Stimulated activated CD4-positive, alpha-beta T cell treated with anti-CD3 and anti-CD28 coated beads, Interleukin-1b, Interleukin-23, amount 100 ng/mL, for 24 hours (primary cell): ENCODE results near the gene NPIPB9.
A peak's percentile ranks its signal among the peaks of the same experiment; 100 is the strongest.
"Not testable (repeated sequence)": the region's sequence is repeated elsewhere in the genome, so short reads cannot be mapped to it uniquely, and the experiment has no call there.

Experiments
- DNase-seq, 4 experiments: peaks; one replicate each; pipeline ENCODE4 v3.0.0-alpha.2; 2020; ENCODE audit warnings: low read depth in 4 of 4, low spot score in 1 of 4

NPIPB9 gene

GRCh38 chr16:28751487-28751886 lies at the start of gene NPIPB9:
TSS of gene NPIPB9 (plus strand) at chr16:28751787.
- not testable (repeated sequence) for DNase-seq

DNA sequence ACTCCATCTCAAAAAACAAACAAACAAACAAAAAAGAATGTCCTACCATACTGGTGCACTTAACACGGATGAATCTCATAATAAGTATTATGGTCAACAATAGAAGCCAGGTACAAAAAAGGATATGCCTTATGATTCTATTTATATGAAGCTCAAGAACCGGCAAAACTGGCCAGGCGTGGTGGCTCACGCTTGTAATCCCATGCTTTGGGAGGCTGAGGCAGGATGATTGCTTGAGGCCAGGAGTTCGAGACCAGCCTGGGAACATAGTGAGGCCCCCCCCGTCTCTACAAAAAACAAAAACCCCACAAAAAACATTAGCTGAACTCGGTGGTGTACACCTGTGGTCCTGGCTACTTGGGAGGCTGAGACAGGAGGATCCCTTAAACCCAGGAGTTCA lies 47.3 kb upstream of the NPIPB9 start:
- not testable (repeated sequence) for DNase-seq

DNA sequence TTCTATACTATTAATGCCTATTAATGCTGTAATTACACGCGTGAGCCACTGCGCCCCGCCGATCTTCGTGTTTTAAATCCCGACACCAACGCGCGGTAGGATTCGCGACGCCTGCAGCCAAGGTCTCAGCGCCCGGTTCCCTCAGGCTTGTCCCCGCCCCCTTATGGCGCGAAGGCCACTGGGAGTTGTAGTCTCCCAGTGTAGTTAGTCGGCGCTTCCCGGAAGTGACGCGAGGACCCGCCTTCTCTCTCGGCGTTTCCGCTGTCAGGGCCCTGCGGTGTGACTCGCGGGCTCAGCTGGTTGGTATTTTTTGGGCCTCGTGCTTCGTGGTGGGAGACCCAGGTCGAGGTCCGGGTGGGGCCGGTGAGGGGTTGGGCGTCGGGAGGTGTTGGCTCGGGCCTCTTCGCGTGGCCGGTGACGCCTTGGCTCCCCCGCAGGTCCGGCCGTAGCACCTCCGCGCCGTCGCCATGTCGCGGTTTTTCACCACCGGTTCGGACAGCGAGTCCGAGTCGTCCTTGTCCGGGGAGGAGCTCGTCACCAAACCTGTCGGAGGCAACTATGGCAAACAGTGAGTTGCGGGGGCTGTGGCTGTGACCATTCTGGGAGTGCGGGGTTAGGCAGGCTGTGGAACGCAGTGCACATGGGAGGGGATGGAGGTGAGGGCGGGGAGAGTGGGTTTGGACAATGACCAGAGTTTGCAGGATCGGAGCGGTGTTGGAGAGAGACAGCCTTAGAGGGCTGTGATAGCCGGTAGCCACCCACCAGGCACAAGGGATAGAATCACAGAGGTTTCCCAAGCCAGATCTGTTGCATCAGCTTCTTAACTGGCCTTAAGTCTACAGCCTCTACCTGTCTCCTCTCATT lies 40.1 kb upstream of the NPIPB9 start, which contains the start of gene EIF3C:
TSS of gene EIF3C (plus strand) at position 245 of the 864 bp plus-strand sequence. CDS start at position 468, 223 bp downstream.
- DNase-seq, result not testable (repeated sequence)

DNA sequence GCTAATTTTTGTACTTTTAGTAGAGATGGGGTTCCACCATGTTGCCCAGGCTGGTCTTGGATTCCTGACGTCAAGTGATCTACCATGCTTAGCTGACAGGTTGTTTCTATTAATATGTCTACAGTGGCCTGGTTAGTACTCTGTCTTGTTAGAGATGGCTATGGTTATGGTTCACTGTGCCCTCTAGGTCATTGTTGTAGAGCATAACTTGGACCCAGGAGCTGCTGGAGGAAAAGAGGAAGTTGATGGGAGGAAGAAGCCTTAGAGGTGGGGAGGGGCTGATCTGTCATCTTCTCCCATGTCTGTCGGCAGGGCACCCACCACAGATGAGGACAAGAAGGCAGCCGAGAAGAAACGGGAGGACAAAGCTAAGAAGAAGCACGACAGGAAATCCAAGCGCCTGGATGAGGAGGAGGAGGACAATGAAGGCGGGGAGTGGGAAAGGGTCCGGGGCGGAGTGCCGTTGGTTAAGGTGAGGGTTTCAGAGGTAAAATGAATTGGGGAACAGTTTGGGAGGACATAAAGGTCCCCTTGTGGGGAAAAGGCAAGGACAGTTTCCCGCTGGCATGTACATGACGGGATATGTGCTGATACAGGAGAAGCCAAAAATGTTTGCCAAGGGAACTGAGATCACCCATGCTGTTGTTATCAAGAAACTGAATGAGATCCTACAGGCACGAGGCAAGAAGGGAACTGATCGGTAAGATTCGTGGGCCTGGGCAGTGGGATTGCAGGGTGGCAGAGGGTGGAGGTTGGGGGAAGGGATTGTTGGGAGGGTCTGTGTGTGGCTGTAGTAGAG lies 28.5 kb upstream of the NPIPB9 start:
- DNase-seq, result not testable (repeated sequence)

DNA sequence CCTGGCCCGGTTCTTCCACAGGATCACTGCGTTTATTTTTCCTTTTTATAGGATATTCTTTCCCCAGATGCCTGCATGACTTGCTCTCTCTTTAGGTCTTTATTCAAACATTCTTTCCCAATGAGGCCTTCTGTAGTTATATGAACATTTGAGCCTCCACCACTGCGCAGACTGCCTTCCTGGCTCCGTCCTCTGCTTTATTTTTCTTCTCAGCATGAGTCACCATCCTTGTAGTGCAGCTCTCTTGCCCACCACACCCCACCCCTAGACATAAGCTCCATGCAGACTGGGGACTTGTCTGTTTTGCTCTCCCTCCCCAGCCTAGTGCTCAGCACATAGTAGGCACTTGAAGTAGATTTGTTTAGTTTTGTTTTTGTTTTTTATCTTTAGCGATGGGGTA lies 20.3 kb upstream of the NPIPB9 start:
- DNase-seq, result not testable (repeated sequence)

DNA sequence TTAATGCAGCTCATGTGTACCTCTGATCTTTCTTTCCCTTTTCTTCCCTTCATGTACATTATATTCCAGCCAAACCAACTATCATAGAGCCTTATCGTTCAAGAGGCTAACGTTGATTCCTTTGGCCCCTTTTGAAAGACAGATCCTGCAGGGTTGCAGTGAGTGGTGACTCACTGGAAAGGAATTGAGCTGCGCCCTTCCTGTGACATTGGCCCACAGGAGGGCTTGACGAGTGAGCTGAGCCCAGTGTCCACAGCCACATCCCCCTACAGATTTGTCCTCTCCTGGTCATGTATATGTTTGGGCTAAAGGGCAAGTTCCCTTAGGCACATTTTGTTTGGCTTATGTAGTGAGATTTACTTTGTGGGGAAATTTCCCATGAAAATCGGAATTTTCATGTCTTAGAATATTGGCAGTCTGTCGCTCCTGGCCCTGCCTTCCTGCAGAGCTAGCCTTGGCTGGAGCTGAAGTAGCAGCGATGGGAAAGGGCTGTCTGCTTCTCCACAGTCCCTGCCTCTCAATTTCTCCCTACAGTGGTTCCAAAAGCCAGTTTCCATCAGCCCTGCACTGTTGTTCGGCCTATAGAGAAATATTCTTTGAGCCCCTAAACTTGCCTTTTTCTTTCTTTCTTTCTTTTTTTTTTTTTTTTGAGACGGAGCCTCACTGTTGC lies 19.0 kb upstream of the NPIPB9 start:
- not testable (repeated sequence) for DNase-seq

GRCh38 chr16:28739787-28740186 lies 11.8 kb upstream of the NPIPB9 start:
- DNase-seq, result not testable (repeated sequence)

GRCh38 chr16:28740631-28741030 lies 11.0 kb upstream of the NPIPB9 start:
- not testable (repeated sequence) for DNase-seq

- DNase-seq, result not testable (repeated sequence)
Observed at GRCh38 chr16:28741295-28741694, 10.3 kb upstream of the NPIPB9 start.

GRCh38 chr16:28746618-28747350 lies 4.8 kb upstream of the NPIPB9 start:
- not testable (repeated sequence) for DNase-seq

DNA sequence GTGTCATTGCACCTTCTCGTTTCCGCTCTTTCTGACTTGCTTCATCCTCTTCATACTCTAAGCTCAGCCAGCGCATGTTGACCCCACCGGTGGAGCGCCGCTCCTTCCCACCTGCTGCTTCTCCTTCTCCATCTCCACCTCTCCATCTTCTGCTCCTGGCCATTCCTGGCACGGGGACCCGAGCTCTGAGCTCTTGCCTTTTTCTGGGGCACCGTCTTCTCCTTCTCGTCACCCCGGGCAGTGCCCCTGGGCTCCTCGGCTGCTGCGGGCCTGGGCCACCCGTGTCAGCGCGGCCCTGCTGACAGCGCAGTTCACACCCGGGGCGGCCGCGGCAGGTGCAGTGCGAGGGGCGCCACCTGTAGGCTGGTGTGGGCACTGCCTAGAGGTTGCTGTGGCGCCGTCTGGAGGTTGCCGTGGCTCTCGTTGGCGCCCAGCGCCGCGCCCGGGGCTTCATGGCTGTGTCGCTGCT lies 1.6 kb upstream of the NPIPB9 start:
- DNase-seq, result peak in 2 of 4 experiments; percentile 15 to 23

DNA sequence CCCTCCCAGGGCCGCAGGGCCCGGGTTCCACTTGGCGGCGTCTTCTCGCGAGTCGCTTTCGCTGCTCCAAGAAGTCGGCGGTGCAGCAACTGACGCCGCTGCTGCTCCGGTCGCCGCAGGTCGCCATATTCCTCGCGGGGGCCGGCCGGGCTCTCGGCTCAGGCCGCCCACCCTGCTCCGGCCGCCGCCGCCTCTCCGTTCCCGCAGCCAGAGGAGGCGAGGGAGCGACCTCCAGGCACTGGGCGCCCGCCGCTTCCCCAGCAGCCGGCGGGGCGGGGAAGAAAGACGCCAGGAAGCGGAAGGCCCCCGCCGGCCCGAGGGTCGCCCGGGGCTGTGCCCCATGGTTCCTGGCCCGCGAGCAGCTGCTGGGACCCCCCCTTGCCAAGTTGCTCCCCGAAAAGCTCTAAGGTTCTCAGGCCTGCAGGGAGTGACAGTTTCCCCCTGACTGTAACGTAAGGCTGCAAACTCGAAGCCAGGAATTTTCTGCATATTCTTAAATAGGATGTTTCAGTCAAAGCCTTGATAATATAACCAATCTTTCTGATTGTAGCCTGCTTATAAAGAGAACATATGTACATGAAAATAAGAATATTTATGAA lies 1.0 kb upstream of the NPIPB9 start:
- DNase-seq, result not testable (repeated sequence)

DNA sequence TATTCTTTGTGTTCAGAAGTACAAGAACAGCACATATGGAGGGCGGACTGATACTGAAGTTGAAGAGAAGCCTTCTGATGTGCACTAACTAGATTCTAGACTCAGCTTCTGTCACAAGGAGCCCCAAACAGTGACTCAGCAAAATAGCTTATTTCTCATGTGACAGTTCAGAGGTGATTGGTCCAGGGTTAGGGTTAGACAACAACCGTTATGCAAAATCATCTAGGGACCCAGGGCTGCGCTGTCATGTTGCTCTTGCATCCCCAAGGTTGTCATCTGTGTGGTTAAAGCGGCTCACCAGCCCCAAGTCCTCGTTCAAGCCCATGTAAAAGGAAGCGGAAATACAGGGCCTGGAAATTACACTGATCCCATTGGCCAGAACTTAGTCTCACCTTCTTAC lies 30.1 kb downstream of the NPIPB9 start:
- DNase-seq, result not testable (repeated sequence)

- not testable (repeated sequence) for DNase-seq
Observed at GRCh38 chr16:28782357-28782756, 30.8 kb downstream of the NPIPB9 start.

GRCh38 chr16:28802235-28803019 lies 50.8 kb downstream of the NPIPB9 start:
- DNase-seq, result peak; percentile 28 to 60 (median 34)

- DNase-seq, result not testable (repeated sequence)
Observed at GRCh38 chr16:28807445-28808120, 56.0 kb downstream of the NPIPB9 start.

- DNase-seq, result no peak
Observed at GRCh38 chr16:28820016-28820415, 68.4 kb downstream of the NPIPB9 start.

DNA sequence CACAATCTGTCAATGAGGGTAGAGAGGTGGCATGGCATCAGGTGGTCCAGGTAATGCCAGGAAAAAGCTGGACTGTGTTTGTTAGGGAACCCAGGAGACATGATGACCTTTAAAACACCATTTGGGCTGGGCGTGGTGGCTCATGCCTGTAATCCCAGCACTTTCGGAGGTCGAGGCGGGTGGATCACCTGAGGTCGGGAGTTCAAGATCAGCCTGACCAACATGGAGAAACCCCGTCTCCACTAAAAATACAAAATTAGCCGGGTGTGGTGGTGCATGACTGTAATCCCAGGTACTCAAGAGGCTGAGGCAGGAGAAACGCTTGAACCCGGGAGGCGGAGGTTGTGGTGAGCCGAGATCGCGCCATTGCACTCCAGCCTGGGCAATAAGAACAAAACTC lies 69.0 kb downstream of the NPIPB9 start:
- DNase-seq, result not testable (repeated sequence)
